ENCODE measurements around the gene SLC7A10.

GRCh38 chr19:33163481-33163880, 62.2 kb downstream of the SLC7A10 start:
- TF ChIP-seq POLR2AphosphoS5 (IDR thresholded peaks at IDR 0.05; ENCODE audit: insufficient read depth in 1 of 2, low read depth in 1 of 2), result no peak
- TF ChIP-seq, protein P1, sequence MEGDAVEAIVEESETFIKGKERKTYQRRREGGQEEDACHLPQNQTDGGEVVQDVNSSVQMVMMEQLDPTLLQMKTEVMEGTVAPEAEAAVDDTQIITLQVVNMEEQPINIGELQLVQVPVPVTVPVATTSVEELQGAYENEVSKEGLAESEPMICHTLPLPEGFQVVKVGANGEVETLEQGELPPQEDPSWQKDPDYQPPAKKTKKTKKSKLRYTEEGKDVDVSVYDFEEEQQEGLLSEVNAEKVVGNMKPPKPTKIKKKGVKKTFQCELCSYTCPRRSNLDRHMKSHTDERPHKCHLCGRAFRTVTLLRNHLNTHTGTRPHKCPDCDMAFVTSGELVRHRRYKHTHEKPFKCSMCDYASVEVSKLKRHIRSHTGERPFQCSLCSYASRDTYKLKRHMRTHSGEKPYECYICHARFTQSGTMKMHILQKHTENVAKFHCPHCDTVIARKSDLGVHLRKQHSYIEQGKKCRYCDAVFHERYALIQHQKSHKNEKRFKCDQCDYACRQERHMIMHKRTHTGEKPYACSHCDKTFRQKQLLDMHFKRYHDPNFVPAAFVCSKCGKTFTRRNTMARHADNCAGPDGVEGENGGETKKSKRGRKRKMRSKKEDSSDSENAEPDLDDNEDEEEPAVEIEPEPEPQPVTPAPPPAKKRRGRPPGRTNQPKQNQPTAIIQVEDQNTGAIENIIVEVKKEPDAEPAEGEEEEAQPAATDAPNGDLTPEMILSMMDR (IDR thresholded peaks at IDR 0.05), result no peak

All from vagina (tissue), 2 donors.